GM12878 (cell line): Measurements from ENCODE around the gene TATDN3.

Experiments
- BHLHE40 ChIP-seq, 2 experiments: fragments of 450-650 bp in 1 of 2; IDR thresholded peaks; 2 replicates each; pipeline ENCODE4 v1.6.1; 2011 to 2017; ENCODE audit warnings: low read depth in 2 of 2, borderline replicate concordance in 1 of 2, improper control_type of control experiment in 1 of 2, low read length in 1 of 2, mild to moderate bottlenecking in 1 of 2
- CHD4 ChIP-seq: fragments of 200-600 bp; sonication (generic); IDR thresholded peaks from 2 replicates; pipeline ENCODE4 v1.6.1; 2016; ENCODE audit warnings: mild to moderate bottlenecking
- EP300 ChIP-seq, 2 experiments: fragments of 150-350 bp in 1 of 2; IDR thresholded peaks; 2 replicates each; pipeline ENCODE4 v1.6.1; 2011 to 2012; ENCODE audit warnings: low read depth in 2 of 2, low read length in 2 of 2, borderline replicate concordance in 1 of 2, improper control_type of control experiment in 1 of 2, inconsistent platforms in 1 of 2; ENCODE audit not compliant: control insufficient read depth in 1 of 2
- ETV6 ChIP-seq, 2 experiments: fragments of 450-650 bp in 1 of 2; IDR thresholded peaks in 1 of 2; conservative IDR thresholded peaks in 1 of 2; 2 replicates each; pipeline ENCODE4 v1.6.1; 2014; ENCODE audit warnings: antibody characterized with exemption in 1 of 2, borderline replicate concordance in 1 of 2, low read depth in 1 of 2, mild to moderate bottlenecking in 1 of 2, moderate library complexity in 1 of 2
- EZH2 ChIP-seq: IDR thresholded peaks from 2 replicates; pipeline ENCODE4 v1.6.1; 2012; ENCODE audit warnings: low read depth, mild to moderate bottlenecking, control low read depth, inconsistent platforms, low read length, borderline replicate concordance; ENCODE audit not compliant: control insufficient read depth
- PML ChIP-seq: IDR thresholded peaks from 2 replicates; pipeline ENCODE4 v1.6.1; 2012; ENCODE audit warnings: low read length, inconsistent platforms
- POLR2A ChIP-seq: IDR thresholded peaks from 2 replicates; pipeline ENCODE4 v1.6.1; 2011; ENCODE audit warnings: low read depth, mild to moderate bottlenecking, low read length
- POLR2AphosphoS5 ChIP-seq: IDR thresholded peaks from 2 replicates; pipeline ENCODE4 v1.6.1; 2011; ENCODE audit warnings: mild to moderate bottlenecking, low read length, inconsistent platforms
- RAD21 ChIP-seq: IDR thresholded peaks from 2 replicates; pipeline ENCODE4 v1.6.1; 2011; ENCODE audit warnings: mild to moderate bottlenecking, low read depth, low read length, moderate library complexity; ENCODE audit not compliant: insufficient read depth
- SMC3 ChIP-seq: IDR thresholded peaks from 2 replicates; pipeline ENCODE4 v1.6.1; 2011; ENCODE audit warnings: low read length, improper control_type of control experiment, borderline replicate concordance
- YY1 ChIP-seq: IDR thresholded peaks from 2 replicates; pipeline ENCODE4 v1.6.1; 2011; ENCODE audit warnings: low read depth, mild to moderate bottlenecking, low read length
- TF ChIP-seq, protein P1 (sequence below), 3 experiments: IDR thresholded peaks in 2 of 3; conservative IDR thresholded peaks in 1 of 3; 2 replicates each; pipeline ENCODE4 v1.5.1; 2011; ENCODE audit warnings: low read depth in 3 of 3, low read length in 3 of 3, mild to moderate bottlenecking in 3 of 3, control low read depth in 2 of 3, moderate library complexity in 2 of 3, inconsistent platforms in 1 of 3, mixed read lengths in 1 of 3; ENCODE audit not compliant: control insufficient read depth in 2 of 3, insufficient read depth in 1 of 3; ENCODE audit errors: extremely low read depth in 1 of 3

DNA sequence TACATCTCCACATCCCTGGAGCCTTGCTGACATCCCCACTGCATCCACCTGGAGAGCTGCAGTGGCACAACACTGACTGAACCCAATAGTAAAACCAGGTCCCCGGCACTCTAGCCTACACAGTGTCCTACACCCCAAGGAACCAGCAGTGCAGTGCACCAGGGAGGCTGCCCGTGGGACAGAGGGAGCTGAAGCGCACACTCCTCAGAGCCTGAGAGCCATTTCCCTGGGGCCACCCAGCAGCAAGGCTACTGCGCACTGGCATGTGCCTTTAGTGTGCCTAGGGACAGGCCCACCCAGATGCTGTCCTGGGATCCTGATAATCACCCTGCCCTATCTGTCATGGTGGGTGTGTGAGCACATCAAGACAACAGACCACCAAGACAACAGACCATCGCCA, 32.0 kb upstream of the TATDN3 start:
- no peak for TF ChIP-seq YY1
- no peak for TF ChIP-seq POLR2AphosphoS5
- no peak for TF ChIP-seq RAD21
- TF ChIP-seq BHLHE40 (IDR thresholded peaks at IDR 0.05; ENCODE audit: borderline replicate concordance in 1 of 2, low read depth in 2 of 2, low read length in 1 of 2) = no peak
- TF ChIP-seq, protein P1, sequence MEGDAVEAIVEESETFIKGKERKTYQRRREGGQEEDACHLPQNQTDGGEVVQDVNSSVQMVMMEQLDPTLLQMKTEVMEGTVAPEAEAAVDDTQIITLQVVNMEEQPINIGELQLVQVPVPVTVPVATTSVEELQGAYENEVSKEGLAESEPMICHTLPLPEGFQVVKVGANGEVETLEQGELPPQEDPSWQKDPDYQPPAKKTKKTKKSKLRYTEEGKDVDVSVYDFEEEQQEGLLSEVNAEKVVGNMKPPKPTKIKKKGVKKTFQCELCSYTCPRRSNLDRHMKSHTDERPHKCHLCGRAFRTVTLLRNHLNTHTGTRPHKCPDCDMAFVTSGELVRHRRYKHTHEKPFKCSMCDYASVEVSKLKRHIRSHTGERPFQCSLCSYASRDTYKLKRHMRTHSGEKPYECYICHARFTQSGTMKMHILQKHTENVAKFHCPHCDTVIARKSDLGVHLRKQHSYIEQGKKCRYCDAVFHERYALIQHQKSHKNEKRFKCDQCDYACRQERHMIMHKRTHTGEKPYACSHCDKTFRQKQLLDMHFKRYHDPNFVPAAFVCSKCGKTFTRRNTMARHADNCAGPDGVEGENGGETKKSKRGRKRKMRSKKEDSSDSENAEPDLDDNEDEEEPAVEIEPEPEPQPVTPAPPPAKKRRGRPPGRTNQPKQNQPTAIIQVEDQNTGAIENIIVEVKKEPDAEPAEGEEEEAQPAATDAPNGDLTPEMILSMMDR (IDR thresholded peaks at IDR 0.05 in 2 of 3, conservative IDR thresholded peaks at IDR 0.05 in 1 of 3; ENCODE audit: control insufficient read depth in 2 of 3, extremely low read depth in 1 of 3, insufficient read depth in 1 of 3, low read depth in 3 of 3, low read length in 3 of 3) = no peak
- TF ChIP-seq SMC3 = no peak
- TF ChIP-seq EZH2 = no peak
- TF ChIP-seq CHD4 = no peak
- no peak for TF ChIP-seq POLR2A
- no peak for TF ChIP-seq EP300 (IDR thresholded peaks at IDR 0.05; ENCODE audit: borderline replicate concordance in 1 of 2, control insufficient read depth in 1 of 2, low read depth in 2 of 2, low read length in 2 of 2)
- no peak for TF ChIP-seq PML
- no peak for TF ChIP-seq ETV6 (conservative IDR thresholded peaks at IDR 0.05 in 1 of 2, IDR thresholded peaks at IDR 0.05 in 1 of 2; ENCODE audit: borderline replicate concordance in 1 of 2, low read depth in 1 of 2)
